CD14-positive monocyte (primary cell): ENCODE results near the gene SUPT5H. TPM values are rescaled to one million over a fixed set of nuclear protein-coding genes. Genes with fewer than 3 reads are reported as not detected.

Experiments
- DNase-seq, 3 donors: peaks; one replicate each; pipeline ENCODE4 v3.0.0-alpha.2; 2011 to 2022
- H2AFZ ChIP-seq: 2 replicates; pipeline ENCODE4 v1.6.0; 2012; ENCODE audit warnings: mild to moderate bottlenecking, low read depth, low read length, inconsistent platforms; ENCODE audit not compliant: insufficient read depth, poor library complexity, severe bottlenecking
- H3K27ac ChIP-seq, 2 donors: 1 replicate in 1 of 2; 2 replicates in 1 of 2; pipeline ENCODE4 v1.5.1; 2012 to 2013; ENCODE audit warnings: low read length in 2 of 2, control low read depth in 1 of 2, inconsistent platforms in 1 of 2, low read depth in 1 of 2, mild to moderate bottlenecking in 1 of 2
- H3K27me3 ChIP-seq, 2 donors: one replicate each; pipeline versions ENCODE4 v1.6.0 to v1.6.1; 2011 to 2013; ENCODE audit warnings: low read length in 2 of 2; ENCODE audit not compliant: control insufficient read depth in 2 of 2, insufficient read depth in 2 of 2
- H3K36me3 ChIP-seq, 2 donors: replicated peaks in 1 of 2; 1 replicate in 1 of 2; 2 replicates in 1 of 2; pipeline versions ENCODE4 v1.5.1 to v1.6.1; 2012 to 2013; ENCODE audit warnings: low read length in 2 of 2, control low read depth in 1 of 2, inconsistent platforms in 1 of 2, mild to moderate bottlenecking in 1 of 2; ENCODE audit not compliant: insufficient read depth in 2 of 2, control insufficient read depth in 1 of 2
- H3K4me1 ChIP-seq, 2 donors: 1 replicate in 1 of 2; 2 replicates in 1 of 2; pipeline versions ENCODE4 v1.5.1 to v1.6.1; 2012 to 2013; ENCODE audit warnings: low read length in 2 of 2, control low read depth in 1 of 2, inconsistent platforms in 1 of 2, mild to moderate bottlenecking in 1 of 2, moderate library complexity in 1 of 2; ENCODE audit not compliant: insufficient read depth in 2 of 2, control insufficient read depth in 1 of 2
- H3K4me2 ChIP-seq: replicated peaks from 2 replicates; pipeline ENCODE3; 2012; ENCODE audit warnings: low read length, moderate library complexity, mild to moderate bottlenecking; ENCODE audit not compliant: poor library complexity, severe bottlenecking; ENCODE audit errors: extremely low read depth
- H3K4me3 ChIP-seq, 3 experiments: fragments of 200-600 bp in 1 of 3; sonication (generic) in 1 of 3; replicated peaks in 1 of 3; 1 replicate in 2 of 3; 2 replicates in 1 of 3; pipeline ENCODE4 v1.5.1; 2011 to 2013; ENCODE audit warnings: low read length in 3 of 3, mild to moderate bottlenecking in 3 of 3, control low read depth in 2 of 3, low read depth in 2 of 3, inconsistent platforms in 1 of 3, moderate library complexity in 1 of 3
- H3K79me2 ChIP-seq: 2 replicates; pipeline ENCODE4 v1.6.0; 2012; ENCODE audit warnings: mild to moderate bottlenecking, control low read depth, inconsistent platforms, low read length, moderate library complexity; ENCODE audit not compliant: insufficient read depth
- H3K9ac ChIP-seq: 2 replicates; pipeline ENCODE4 v1.6.0; 2017; ENCODE audit warnings: low read length, mild to moderate bottlenecking; ENCODE audit not compliant: insufficient read depth, poor library complexity, severe bottlenecking
- H3K9me3 ChIP-seq, 2 donors: replicated peaks in 1 of 2; 1 replicate in 1 of 2; 2 replicates in 1 of 2; pipeline versions ENCODE4 v1.5.1 to v1.6.1; 2012 to 2013; ENCODE audit warnings: low read length in 2 of 2, control low read depth in 1 of 2; ENCODE audit not compliant: control insufficient read depth in 1 of 2, insufficient read depth in 1 of 2
- H4K20me1 ChIP-seq: 2 replicates; pipeline ENCODE4 v1.6.0; 2012; ENCODE audit warnings: mild to moderate bottlenecking, low read length, control low read depth, moderate library complexity; ENCODE audit not compliant: insufficient read depth
- H3K27ac Mint-ChIP-seq, 7 donors: one replicate each; pipeline ENCODE4 v1.8.0; 2020; ENCODE audit warnings: mild to moderate bottlenecking in 7 of 7, mixed read lengths in 7 of 7, moderate library complexity in 6 of 7, inconsistent platforms in 2 of 7
- H3K27me3 Mint-ChIP-seq, 3 donors: one replicate each; pipeline ENCODE4 v1.8.0; 2021 to 2022; ENCODE audit warnings: low read depth in 3 of 3, mild to moderate bottlenecking in 3 of 3, mixed read lengths in 3 of 3, moderate library complexity in 3 of 3, inconsistent platforms in 1 of 3
- H3K36me3 Mint-ChIP-seq, 2 donors: one replicate each; pipeline ENCODE4 v1.8.0; 2020; ENCODE audit warnings: mixed read lengths in 2 of 2, inconsistent platforms in 1 of 2, mild to moderate bottlenecking in 1 of 2
- H3K4me1 Mint-ChIP-seq: one replicate; pipeline ENCODE4 v1.8.0; 2020; ENCODE audit warnings: mild to moderate bottlenecking, mixed read lengths
- H3K4me3 Mint-ChIP-seq, 2 donors: one replicate each; pipeline ENCODE4 v1.8.0; 2020; ENCODE audit warnings: mild to moderate bottlenecking in 2 of 2, mixed read lengths in 2 of 2, moderate library complexity in 1 of 2
- H3K9me3 Mint-ChIP-seq, 7 donors: one replicate each; pipeline ENCODE4 v1.8.0; 2020 to 2022; ENCODE audit warnings: mixed read lengths in 7 of 7, mild to moderate bottlenecking in 6 of 7, moderate library complexity in 6 of 7, inconsistent platforms in 2 of 7
- CTCF ChIP-seq: fragments of 200-600 bp; IDR thresholded peaks from one replicate; pipeline ENCODE4 v1.8.0; 2022; ENCODE audit warnings: antibody characterized with exemption, mild to moderate bottlenecking
- WGBS: methylation state at CpG from one replicate; pipeline ENCODE4 v1.1.5; 2013; ENCODE audit warnings: missing lambda C conversion rate; ENCODE audit not compliant: insufficient coverage; 5-methylcytosine and 5-hydroxymethylcytosine counted together
- intact Hi-C, 2 donors: fragments of 100-400 bp; cut with micrococcal nuclease; formaldehyde crosslinking; loops; one replicate each; pipeline versions ENCODE4 v1.15.0 to v1.15.1; 2023
- polyA plus RNA-seq, 3 donors: library from polyadenylated mRNA; depleted of rRNA in 1 of 3; unstranded in 2 of 3; stranded (reverse) in 1 of 3; fragments of 300-500 nt in 2 of 3; fragments of >200 nt in 1 of 3; fragmentation: Illumina TruSeq in 2 of 3; gene quantifications; 1 replicate in 2 of 3; 2 replicates in 1 of 3; pipeline ENCODE4 v1.2.3, GENCODE V29; 2012 to 2021

SUPT5H gene
- polyA plus RNA-seq, 3 donors: 43.6 to 83.2 (median 50.7) TPM

DNA sequence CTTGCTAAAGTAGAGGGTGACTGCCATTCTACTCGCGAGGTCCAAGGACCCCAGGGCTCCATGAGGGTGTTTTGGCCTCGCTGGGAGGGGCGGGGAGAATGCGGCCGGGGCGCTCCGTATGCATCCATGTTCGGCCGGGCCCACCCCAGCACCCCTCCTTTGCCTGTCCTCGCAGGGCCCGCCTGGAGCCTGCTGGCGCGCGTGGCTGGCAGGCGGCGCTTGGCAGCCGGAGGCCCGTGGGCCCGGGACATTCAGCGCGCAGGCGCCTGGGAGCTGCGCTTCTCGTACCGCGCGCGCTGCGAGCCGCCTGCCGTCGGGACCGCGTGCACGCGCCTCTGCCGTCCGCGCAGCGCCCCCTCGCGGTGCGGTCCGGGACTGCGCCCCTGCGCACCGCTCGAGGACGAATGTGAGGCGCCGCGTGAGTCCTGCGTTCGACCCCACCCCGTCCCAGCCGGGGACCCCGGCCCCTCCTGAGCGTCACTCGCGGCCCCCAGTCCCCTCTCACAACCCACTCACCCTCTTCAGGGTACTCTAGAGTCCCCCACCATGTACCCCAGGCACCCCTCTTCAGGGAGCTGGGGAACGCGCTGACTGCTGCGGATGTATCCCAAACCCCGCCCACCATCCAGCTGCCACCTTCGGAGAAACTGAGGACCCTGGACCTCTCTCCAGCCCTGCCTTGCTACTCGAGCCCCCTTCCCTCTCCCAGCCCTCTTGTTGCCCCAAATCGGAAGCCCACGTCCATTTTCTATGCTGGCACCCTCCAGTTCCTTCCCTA lies 57.4 kb downstream of the SUPT5H start:
- DNase-seq: peak; percentile 68 to 81 (median 77)
- Histone ChIP-seq H3K4me1 (peaks cover 10 to 15% of the 10 kb centered on the region in 2 donors), H2AFZ (peak overlapping the region; percentile 67), H3K4me3 (no peak overlapping the region), H3K9ac (no peak overlapping the region), H3K79me2 (no peaks in the 10 kb centered on the region), H3K9me3 (peaks cover 0 to 5% of the 10 kb centered on the region in 2 donors), H3K4me2 (peak overlapping the region; percentile 26), H4K20me1 (no peaks in the 10 kb centered on the region), H3K27me3 (peaks cover 36 to 78% of the 10 kb centered on the region in 2 donors), H3K27ac (no peak overlapping the region), H3K36me3 (no peaks in the 10 kb centered on the region)
- TF ChIP-seq CTCF: peak; percentile 95
- 15% methylated on average over 69 of the region's 69 CpGs for WGBS
- intact Hi-C loops: loop anchor here in 1 of 2 donors (2.0 kb wide), 1 partner anchor 58 kb away; the partner anchor contains the start of gene SUPT5H
- H3K36me3 Mint-ChIP-seq: peaks cover 0 to 16% of the 10 kb centered on the region in 2 donors
- no peak overlapping the region for H3K27ac Mint-ChIP-seq
- H3K4me1 Mint-ChIP-seq: peaks cover 19% of the 10 kb centered on the region
- peaks cover 69 to 89% (median 77%) of the 10 kb centered on the region in 3 donors for H3K27me3 Mint-ChIP-seq
- peak overlapping the region in 1 of 2 donors; percentile 52 for H3K4me3 Mint-ChIP-seq
- peaks cover 0 to 25% (median 14%) of the 10 kb centered on the region in 7 donors for H3K9me3 Mint-ChIP-seq

- H3K9ac ChIP-seq: no peak overlapping the region
- peaks cover 11% of the 10 kb centered on the region for H3K4me1 Mint-ChIP-seq
- H4K20me1 ChIP-seq: no peaks in the 10 kb centered on the region
- peak overlapping the region; percentile 61 for H2AFZ ChIP-seq
- no peaks in the 10 kb centered on the region for H3K36me3 ChIP-seq
- H3K4me3 Mint-ChIP-seq: peak overlapping the region in 1 of 2 donors; percentile 66
- peaks cover 7 to 15% of the 10 kb centered on the region in 2 donors for H3K4me1 ChIP-seq
- intact Hi-C loops: no loop called here
- TF ChIP-seq CTCF: no peak
- H3K4me2 ChIP-seq: peak overlapping the region; percentile 41
- WGBS: 64% methylated on average over 7 of the region's 7 CpGs
- no peaks in the 10 kb centered on the region for H3K9me3 ChIP-seq
- peaks cover 17 to 56% of the 10 kb centered on the region in 2 donors for H3K27me3 ChIP-seq
- H3K27ac Mint-ChIP-seq: no peak overlapping the region
- DNase-seq: no peak
- H3K79me2 ChIP-seq: no peaks in the 10 kb centered on the region
- H3K4me3 ChIP-seq: peak overlapping the region in 1 of 3 experiments; percentile 59
- H3K36me3 Mint-ChIP-seq: peaks cover 0 to 5% of the 10 kb centered on the region in 2 donors
- peaks cover 45 to 80% (median 62%) of the 10 kb centered on the region in 3 donors for H3K27me3 Mint-ChIP-seq
- H3K27ac ChIP-seq: no peak overlapping the region
- H3K9me3 Mint-ChIP-seq: peaks cover 0 to 21% (median 14%) of the 10 kb centered on the region in 7 donors
Observed at GRCh38 chr19:39506598-39506943, 61.2 kb downstream of the SUPT5H start.
